ENCODE results near the gene MX2.

- no peak for TF ChIP-seq CTCF (IDR thresholded peaks at IDR 0.05; ENCODE audit: low read length)
- TF ChIP-seq EZH2 (optimal IDR thresholded peaks at IDR 0.05; ENCODE audit: low read depth, low read length) = no peak
Observed at GRCh38 chr21:41419921-41420862, 58.4 kb downstream of the MX2 start.

Measured in MM.1S (cell line).